ENCODE data around the gene POLRMT.

DNA sequence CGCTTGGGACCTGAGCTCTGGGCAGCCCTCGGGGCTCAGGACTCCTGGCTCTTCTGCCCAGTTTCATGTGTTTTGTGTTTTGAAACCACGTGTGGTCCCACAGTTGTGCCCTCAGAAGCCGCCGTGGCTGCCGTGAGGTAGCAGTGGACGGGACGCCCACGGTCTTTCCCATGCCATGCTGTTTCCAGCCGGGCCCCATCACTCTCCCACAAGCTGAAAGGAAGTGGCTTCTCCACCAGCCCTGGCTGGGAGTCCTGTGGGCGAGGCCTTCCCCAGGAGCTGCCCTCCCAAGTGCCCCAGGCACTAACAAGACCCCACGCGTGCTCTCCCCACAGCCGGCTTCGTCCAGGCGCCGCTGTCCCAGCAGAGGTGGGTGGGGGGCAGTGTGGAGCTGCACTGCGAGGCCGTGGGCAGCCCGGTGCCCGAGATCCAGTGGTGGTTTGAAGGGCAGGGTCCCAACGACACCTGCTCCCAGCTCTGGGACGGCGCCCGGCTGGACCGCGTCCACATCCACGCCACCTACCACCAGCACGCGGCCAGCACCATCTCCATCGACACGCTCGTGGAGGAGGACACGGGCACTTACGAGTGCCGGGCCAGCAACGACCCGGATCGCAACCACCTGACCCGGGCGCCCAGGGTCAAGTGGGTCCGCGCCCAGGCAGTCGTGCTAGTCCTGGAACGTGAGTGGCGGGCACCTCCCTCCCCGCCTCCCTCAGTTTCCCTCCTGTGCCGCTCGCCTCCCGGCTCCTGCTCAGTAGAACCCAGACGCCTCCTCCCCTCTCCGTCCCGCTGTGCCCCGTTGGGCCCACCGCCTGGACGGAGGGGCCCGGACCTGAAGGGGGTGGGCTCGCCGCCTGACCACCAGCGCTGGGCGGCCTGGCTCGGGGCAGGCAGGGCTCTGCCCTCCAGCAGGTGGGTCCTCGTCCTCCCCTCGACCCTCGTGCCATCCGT lies 55.6 kb downstream of the POLRMT start:
- TF ChIP-seq, protein P1, sequence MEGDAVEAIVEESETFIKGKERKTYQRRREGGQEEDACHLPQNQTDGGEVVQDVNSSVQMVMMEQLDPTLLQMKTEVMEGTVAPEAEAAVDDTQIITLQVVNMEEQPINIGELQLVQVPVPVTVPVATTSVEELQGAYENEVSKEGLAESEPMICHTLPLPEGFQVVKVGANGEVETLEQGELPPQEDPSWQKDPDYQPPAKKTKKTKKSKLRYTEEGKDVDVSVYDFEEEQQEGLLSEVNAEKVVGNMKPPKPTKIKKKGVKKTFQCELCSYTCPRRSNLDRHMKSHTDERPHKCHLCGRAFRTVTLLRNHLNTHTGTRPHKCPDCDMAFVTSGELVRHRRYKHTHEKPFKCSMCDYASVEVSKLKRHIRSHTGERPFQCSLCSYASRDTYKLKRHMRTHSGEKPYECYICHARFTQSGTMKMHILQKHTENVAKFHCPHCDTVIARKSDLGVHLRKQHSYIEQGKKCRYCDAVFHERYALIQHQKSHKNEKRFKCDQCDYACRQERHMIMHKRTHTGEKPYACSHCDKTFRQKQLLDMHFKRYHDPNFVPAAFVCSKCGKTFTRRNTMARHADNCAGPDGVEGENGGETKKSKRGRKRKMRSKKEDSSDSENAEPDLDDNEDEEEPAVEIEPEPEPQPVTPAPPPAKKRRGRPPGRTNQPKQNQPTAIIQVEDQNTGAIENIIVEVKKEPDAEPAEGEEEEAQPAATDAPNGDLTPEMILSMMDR (IDR thresholded peaks at IDR 0.05): no peak
- TF ChIP-seq NR2C2 (CRISPR knock-in tag; IDR thresholded peaks at IDR 0.05) (no peak), NFYB (CRISPR knock-in tag; conservative IDR thresholded peaks at IDR 0.05; ENCODE audit: low read depth) (no peak), ZNF263 (CRISPR knock-in tag; IDR thresholded peaks at IDR 0.05; ENCODE audit: low read depth) (no peak; the same call in 1 of the 2 replicates), CREB1 (CRISPR knock-in tag; IDR thresholded peaks at IDR 0.05) (no peak), KAT7 (CRISPR knock-in tag; IDR thresholded peaks at IDR 0.05; ENCODE audit: borderline replicate concordance) (no peak), RELA (CRISPR knock-in tag; IDR thresholded peaks at IDR 0.05; ENCODE audit: borderline replicate concordance) (no peak), TCF7 (CRISPR knock-in tag; IDR thresholded peaks at IDR 0.05; ENCODE audit: low read depth) (no peak)
- TF ChIP-seq, protein P2, sequence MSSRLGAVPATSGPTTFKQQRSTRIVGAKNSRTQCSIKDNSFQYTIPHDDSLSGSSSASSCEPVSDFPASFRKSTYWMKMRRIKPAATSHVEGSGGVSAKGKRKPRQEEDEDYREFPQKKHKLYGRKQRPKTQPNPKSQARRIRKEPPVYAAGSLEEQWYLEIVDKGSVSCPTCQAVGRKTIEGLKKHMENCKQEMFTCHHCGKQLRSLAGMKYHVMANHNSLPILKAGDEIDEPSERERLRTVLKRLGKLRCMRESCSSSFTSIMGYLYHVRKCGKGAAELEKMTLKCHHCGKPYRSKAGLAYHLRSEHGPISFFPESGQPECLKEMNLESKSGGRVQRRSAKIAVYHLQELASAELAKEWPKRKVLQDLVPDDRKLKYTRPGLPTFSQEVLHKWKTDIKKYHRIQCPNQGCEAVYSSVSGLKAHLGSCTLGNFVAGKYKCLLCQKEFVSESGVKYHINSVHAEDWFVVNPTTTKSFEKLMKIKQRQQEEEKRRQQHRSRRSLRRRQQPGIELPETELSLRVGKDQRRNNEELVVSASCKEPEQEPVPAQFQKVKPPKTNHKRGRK (CRISPR knock-in tag; IDR thresholded peaks at IDR 0.05; ENCODE audit: borderline replicate concordance): no peak
- TF ChIP-seq, protein P3, sequence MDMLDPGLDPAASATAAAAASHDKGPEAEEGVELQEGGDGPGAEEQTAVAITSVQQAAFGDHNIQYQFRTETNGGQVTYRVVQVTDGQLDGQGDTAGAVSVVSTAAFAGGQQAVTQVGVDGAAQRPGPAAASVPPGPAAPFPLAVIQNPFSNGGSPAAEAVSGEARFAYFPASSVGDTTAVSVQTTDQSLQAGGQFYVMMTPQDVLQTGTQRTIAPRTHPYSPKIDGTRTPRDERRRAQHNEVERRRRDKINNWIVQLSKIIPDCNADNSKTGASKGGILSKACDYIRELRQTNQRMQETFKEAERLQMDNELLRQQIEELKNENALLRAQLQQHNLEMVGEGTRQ (CRISPR knock-in tag; IDR thresholded peaks at IDR 0.05): no peak
- TF ChIP-seq, protein P4, sequence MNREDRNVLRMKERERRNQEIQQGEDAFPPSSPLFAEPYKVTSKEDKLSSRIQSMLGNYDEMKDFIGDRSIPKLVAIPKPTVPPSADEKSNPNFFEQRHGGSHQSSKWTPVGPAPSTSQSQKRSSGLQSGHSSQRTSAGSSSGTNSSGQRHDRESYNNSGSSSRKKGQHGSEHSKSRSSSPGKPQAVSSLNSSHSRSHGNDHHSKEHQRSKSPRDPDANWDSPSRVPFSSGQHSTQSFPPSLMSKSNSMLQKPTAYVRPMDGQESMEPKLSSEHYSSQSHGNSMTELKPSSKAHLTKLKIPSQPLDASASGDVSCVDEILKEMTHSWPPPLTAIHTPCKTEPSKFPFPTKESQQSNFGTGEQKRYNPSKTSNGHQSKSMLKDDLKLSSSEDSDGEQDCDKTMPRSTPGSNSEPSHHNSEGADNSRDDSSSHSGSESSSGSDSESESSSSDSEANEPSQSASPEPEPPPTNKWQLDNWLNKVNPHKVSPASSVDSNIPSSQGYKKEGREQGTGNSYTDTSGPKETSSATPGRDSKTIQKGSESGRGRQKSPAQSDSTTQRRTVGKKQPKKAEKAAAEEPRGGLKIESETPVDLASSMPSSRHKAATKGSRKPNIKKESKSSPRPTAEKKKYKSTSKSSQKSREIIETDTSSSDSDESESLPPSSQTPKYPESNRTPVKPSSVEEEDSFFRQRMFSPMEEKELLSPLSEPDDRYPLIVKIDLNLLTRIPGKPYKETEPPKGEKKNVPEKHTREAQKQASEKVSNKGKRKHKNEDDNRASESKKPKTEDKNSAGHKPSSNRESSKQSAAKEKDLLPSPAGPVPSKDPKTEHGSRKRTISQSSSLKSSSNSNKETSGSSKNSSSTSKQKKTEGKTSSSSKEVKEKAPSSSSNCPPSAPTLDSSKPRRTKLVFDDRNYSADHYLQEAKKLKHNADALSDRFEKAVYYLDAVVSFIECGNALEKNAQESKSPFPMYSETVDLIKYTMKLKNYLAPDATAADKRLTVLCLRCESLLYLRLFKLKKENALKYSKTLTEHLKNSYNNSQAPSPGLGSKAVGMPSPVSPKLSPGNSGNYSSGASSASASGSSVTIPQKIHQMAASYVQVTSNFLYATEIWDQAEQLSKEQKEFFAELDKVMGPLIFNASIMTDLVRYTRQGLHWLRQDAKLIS (CRISPR knock-in tag; IDR thresholded peaks at IDR 0.05; ENCODE audit: borderline replicate concordance): no peak
- TF ChIP-seq, protein P5, sequence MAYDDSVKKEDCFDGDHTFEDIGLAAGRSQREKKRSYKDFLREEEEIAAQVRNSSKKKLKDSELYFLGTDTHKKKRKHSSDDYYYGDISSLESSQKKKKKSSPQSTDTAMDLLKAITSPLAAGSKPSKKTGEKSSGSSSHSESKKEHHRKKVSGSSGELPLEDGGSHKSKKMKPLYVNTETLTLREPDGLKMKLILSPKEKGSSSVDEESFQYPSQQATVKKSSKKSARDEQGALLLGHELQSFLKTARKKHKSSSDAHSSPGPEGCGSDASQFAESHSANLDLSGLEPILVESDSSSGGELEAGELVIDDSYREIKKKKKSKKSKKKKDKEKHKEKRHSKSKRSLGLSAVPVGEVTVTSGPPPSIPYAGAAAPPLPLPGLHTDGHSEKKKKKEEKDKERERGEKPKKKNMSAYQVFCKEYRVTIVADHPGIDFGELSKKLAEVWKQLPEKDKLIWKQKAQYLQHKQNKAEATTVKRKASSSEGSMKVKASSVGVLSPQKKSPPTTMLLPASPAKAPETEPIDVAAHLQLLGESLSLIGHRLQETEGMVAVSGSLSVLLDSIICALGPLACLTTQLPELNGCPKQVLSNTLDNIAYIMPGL (CRISPR knock-in tag; IDR thresholded peaks at IDR 0.05): no peak
- TF ChIP-seq, protein P6, sequence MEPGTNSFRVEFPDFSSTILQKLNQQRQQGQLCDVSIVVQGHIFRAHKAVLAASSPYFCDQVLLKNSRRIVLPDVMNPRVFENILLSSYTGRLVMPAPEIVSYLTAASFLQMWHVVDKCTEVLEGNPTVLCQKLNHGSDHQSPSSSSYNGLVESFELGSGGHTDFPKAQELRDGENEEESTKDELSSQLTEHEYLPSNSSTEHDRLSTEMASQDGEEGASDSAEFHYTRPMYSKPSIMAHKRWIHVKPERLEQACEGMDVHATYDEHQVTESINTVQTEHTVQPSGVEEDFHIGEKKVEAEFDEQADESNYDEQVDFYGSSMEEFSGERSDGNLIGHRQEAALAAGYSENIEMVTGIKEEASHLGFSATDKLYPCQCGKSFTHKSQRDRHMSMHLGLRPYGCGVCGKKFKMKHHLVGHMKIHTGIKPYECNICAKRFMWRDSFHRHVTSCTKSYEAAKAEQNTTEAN (CRISPR knock-in tag; IDR thresholded peaks at IDR 0.05): no peak
- TF ChIP-seq, protein P7, sequence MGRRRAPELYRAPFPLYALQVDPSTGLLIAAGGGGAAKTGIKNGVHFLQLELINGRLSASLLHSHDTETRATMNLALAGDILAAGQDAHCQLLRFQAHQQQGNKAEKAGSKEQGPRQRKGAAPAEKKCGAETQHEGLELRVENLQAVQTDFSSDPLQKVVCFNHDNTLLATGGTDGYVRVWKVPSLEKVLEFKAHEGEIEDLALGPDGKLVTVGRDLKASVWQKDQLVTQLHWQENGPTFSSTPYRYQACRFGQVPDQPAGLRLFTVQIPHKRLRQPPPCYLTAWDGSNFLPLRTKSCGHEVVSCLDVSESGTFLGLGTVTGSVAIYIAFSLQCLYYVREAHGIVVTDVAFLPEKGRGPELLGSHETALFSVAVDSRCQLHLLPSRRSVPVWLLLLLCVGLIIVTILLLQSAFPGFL (CRISPR knock-in tag; IDR thresholded peaks at IDR 0.05; ENCODE audit: borderline replicate concordance): no peak
